GM12878 (cell line): Measurements from ENCODE around the gene PRDX3. TPM values are rescaled to one million over a fixed set of nuclear protein-coding genes. Genes with fewer than 3 reads are reported as not detected.
A peak's percentile ranks its signal among the peaks of the same experiment; 100 is the strongest.

Source experiments
- ATAC-seq: fragments of 200-7000 bp; cut with Tn5 transposase; 3 replicates; pipeline ENCODE4 v1.9.1; 2020; ENCODE audit warnings: mild to moderate bottlenecking, moderate library complexity
- BruUV-seq: library from RNA; stranded (reverse); fragments of 400-500 nt; replicated peaks from 2 replicates; lab custom pipeline; 2021; lab: Mats Ljungman, UMichigan
- CTCF ChIA-PET: fragments of 300-600 bp; sonication (Branson Sonifier 250); formaldehyde crosslinking; extraction: SDS; loops from one replicate; lab custom pipeline; 2021; ENCODE audit warnings: inconsistent platforms; lab: Yijun Ruan, JAX
- POLR2A ChIA-PET: fragments of 350-600 bp; formaldehyde crosslinking; extraction: SDS; loops from one replicate; lab custom pipeline; 2021; ENCODE audit warnings: inconsistent platforms; lab: Charles Lee
- RAD21 ChIA-PET: fragments of 300-600 bp; sonication (Branson Sonifier 250); formaldehyde crosslinking; loops from one replicate; lab custom pipeline; 2023; ENCODE audit warnings: antibody characterized with exemption; ENCODE audit not compliant: unreplicated experiment; lab: Charles Lee
- SMC1A ChIA-PET: fragments of 300-600 bp; sonication (Branson Sonifier 250); formaldehyde crosslinking; loops from one replicate; lab custom pipeline; 2023; ENCODE audit not compliant: unreplicated experiment, uncharacterized antibody; lab: Charles Lee
- DNase-seq: peaks from one replicate; pipeline ENCODE4 v3.0.0-alpha.2; 2011; ENCODE audit warnings: low read depth, low spot score
- FAIRE-seq: peaks from 3 replicates; lab custom pipeline; 2011; peaks lifted over from hg19 to GRCh38; lab: Jason Lieb, UNC
- H2AFZ ChIP-seq: 2 replicates; pipeline ENCODE4 v1.6.0; 2011; ENCODE audit warnings: low read depth, low read length, control low read depth; ENCODE audit not compliant: control insufficient read depth
- H3K27ac ChIP-seq: 2 replicates; pipeline ENCODE4 v1.5.1; 2011; ENCODE audit warnings: control low read depth; ENCODE audit not compliant: control insufficient read depth, insufficient read depth
- H3K27me3 ChIP-seq, 2 experiments: replicated peaks in 1 of 2; 2 replicates each; pipeline versions ENCODE4 v1.6.0 to v1.6.1; 2011; ENCODE audit warnings: low read length in 1 of 2; ENCODE audit not compliant: control insufficient read depth in 2 of 2, insufficient read depth in 2 of 2
- H3K36me3 ChIP-seq, 2 experiments: 2 replicates each; pipeline ENCODE4 v1.5.1; 2011; ENCODE audit warnings: low read length in 1 of 2; ENCODE audit not compliant: control insufficient read depth in 2 of 2, insufficient read depth in 2 of 2
- H3K4me1 ChIP-seq: 2 replicates; pipeline ENCODE4 v1.6.1; 2011; ENCODE audit warnings: mild to moderate bottlenecking, low read length, moderate library complexity, mixed read lengths; ENCODE audit not compliant: control insufficient read depth, insufficient read depth
- H3K4me2 ChIP-seq: 2 replicates; pipeline ENCODE4 v1.6.0; 2011; ENCODE audit warnings: control low read depth; ENCODE audit not compliant: control insufficient read depth, insufficient read depth
- H3K4me3 ChIP-seq: fragments of 200-600 bp; sonication (generic); 2 replicates; pipeline ENCODE4 v1.5.1; 2016
- H3K79me2 ChIP-seq: 2 replicates; pipeline ENCODE4 v1.6.0; 2011; ENCODE audit warnings: low read length; ENCODE audit not compliant: control insufficient read depth, insufficient read depth
- H3K9ac ChIP-seq: 2 replicates; pipeline ENCODE4 v1.8.0; 2011; ENCODE audit warnings: low read length, control low read depth, mixed read lengths; ENCODE audit not compliant: control insufficient read depth, insufficient read depth
- H3K9me3 ChIP-seq: replicated peaks from 3 replicates; pipeline ENCODE4 v1.5.1; 2011; ENCODE audit warnings: mild to moderate bottlenecking, low read length; ENCODE audit not compliant: control insufficient read depth, insufficient read depth
- H4K20me1 ChIP-seq: 2 replicates; pipeline ENCODE4 v1.6.0; 2011; ENCODE audit not compliant: control insufficient read depth, insufficient read depth
- CBX3 ChIP-seq: fragments of 200-600 bp; sonication (generic); IDR thresholded peaks from 2 replicates; pipeline ENCODE4 v1.6.1; 2016; ENCODE audit warnings: low read depth, borderline replicate concordance
- CBX5 ChIP-seq: sonication (generic); IDR thresholded peaks from 2 replicates; pipeline ENCODE4 v1.6.1; 2016; ENCODE audit warnings: low read depth, moderate library complexity, mild to moderate bottlenecking, inconsistent platforms
- CHD1 ChIP-seq: IDR thresholded peaks from 2 replicates; pipeline ENCODE4 v1.6.1; 2012; ENCODE audit warnings: low read depth, low read length, improper control_type of control experiment
- CREB1 ChIP-seq: IDR thresholded peaks from 2 replicates; pipeline ENCODE4 v1.6.1; 2012; ENCODE audit warnings: low read depth, mild to moderate bottlenecking, inconsistent platforms
- DPF2 ChIP-seq: fragments of 450-650 bp; IDR thresholded peaks from 2 replicates; pipeline ENCODE4 v1.6.1; 2017; ENCODE audit warnings: mild to moderate bottlenecking
- EED ChIP-seq: sonication (generic); IDR thresholded peaks from 2 replicates; pipeline ENCODE4 v1.6.1; 2016; ENCODE audit warnings: antibody characterized with exemption, low read depth
- FOS ChIP-seq: IDR thresholded peaks from 3 replicates; pipeline ENCODE4 v1.6.1; 2011; ENCODE audit warnings: borderline replicate concordance; ENCODE audit not compliant: insufficient read length; ENCODE audit errors: extremely low read depth
- GATAD2B ChIP-seq: fragments of 450-650 bp; conservative IDR thresholded peaks from 2 replicates; pipeline ENCODE4 v1.6.1; 2017; ENCODE audit warnings: low read depth, mild to moderate bottlenecking, moderate library complexity
- IKZF1 ChIP-seq: fragments of 450-650 bp; conservative IDR thresholded peaks from 2 replicates; pipeline ENCODE4 v1.6.1; 2017; ENCODE audit warnings: antibody characterized with exemption, mild to moderate bottlenecking
- JUNB ChIP-seq: IDR thresholded peaks from 2 replicates; pipeline ENCODE4 v1.6.1; 2016; ENCODE audit warnings: antibody characterized with exemption, mild to moderate bottlenecking
- JUND ChIP-seq: IDR thresholded peaks from 2 replicates; pipeline ENCODE4 v1.6.1; 2012; ENCODE audit warnings: low read depth, mild to moderate bottlenecking, low read length, improper control_type of control experiment, moderate library complexity
- MTA2 ChIP-seq: fragments of 450-650 bp; IDR thresholded peaks from 2 replicates; pipeline ENCODE4 v1.6.1; 2016; ENCODE audit warnings: low read depth, mild to moderate bottlenecking, moderate library complexity
- MYC ChIP-seq: IDR thresholded peaks from 2 replicates; pipeline ENCODE4 v1.6.1; 2011; ENCODE audit warnings: mild to moderate bottlenecking, low read length, moderate library complexity, inconsistent platforms; ENCODE audit not compliant: insufficient read depth, insufficient replicate concordance, insufficient read length, severe bottlenecking
- NFIC ChIP-seq: IDR thresholded peaks from 2 replicates; pipeline ENCODE4 v1.6.1; 2012; ENCODE audit warnings: low read depth, mild to moderate bottlenecking, inconsistent platforms, low read length, moderate library complexity
- PML ChIP-seq: IDR thresholded peaks from 2 replicates; pipeline ENCODE4 v1.6.1; 2012; ENCODE audit warnings: low read length, inconsistent platforms
- POU2F2 ChIP-seq: IDR thresholded peaks from 3 replicates; pipeline ENCODE4 v1.6.1; 2011; ENCODE audit warnings: low read depth, mild to moderate bottlenecking, low read length, borderline replicate concordance
- RAD51 ChIP-seq: fragments of 450-650 bp; IDR thresholded peaks from 2 replicates; pipeline ENCODE4 v1.6.1; 2016; ENCODE audit warnings: moderate library complexity, mild to moderate bottlenecking, inconsistent platforms
- RELA ChIP-seq: fragments of 450-650 bp; IDR thresholded peaks from 2 replicates; pipeline ENCODE4 v1.8.0; 2014; ENCODE audit warnings: borderline replicate concordance; ENCODE audit not compliant: partially characterized antibody
- STAT1 ChIP-seq: fragments of 450-650 bp; conservative IDR thresholded peaks from 2 replicates; pipeline ENCODE4 v1.6.1; 2014; ENCODE audit warnings: antibody characterized with exemption, mild to moderate bottlenecking
- TBL1XR1 ChIP-seq: IDR thresholded peaks from 2 replicates; pipeline ENCODE4 v1.6.1; 2012; ENCODE audit warnings: low read depth, low read length, improper control_type of control experiment
- TCF12 ChIP-seq: IDR thresholded peaks from 2 replicates; pipeline ENCODE4 v1.6.1; 2011; ENCODE audit warnings: low read depth, mild to moderate bottlenecking, low read length
- WRNIP1 ChIP-seq: IDR thresholded peaks from 2 replicates; pipeline ENCODE4 v1.6.1; 2011; ENCODE audit warnings: low read depth, low read length, improper control_type of control experiment, borderline replicate concordance
- YBX1 ChIP-seq: fragments of 450-650 bp; IDR thresholded peaks from 2 replicates; pipeline ENCODE4 v1.6.1; 2016; ENCODE audit warnings: antibody characterized with exemption
- ZBED1 ChIP-seq: IDR thresholded peaks from 2 replicates; pipeline ENCODE4 v1.6.1; 2016; ENCODE audit warnings: borderline replicate concordance
- ZNF217 ChIP-seq: fragments of 450-650 bp; IDR thresholded peaks from 2 replicates; pipeline ENCODE4 v1.6.1; 2017; ENCODE audit warnings: antibody characterized with exemption, mild to moderate bottlenecking
- WGBS: methylation state at CpG from one replicate; pipeline ENCODE4 v1.1.6; 2016; ENCODE audit warnings: low lambda C conversion rate; ENCODE audit not compliant: insufficient replicate concordance, insufficient coverage; ENCODE audit errors: missing lambda C conversion rate; 5-methylcytosine and 5-hydroxymethylcytosine counted together
- in situ Hi-C: fragments of 300-500 bp; cut with MboI; formaldehyde crosslinking; loops from 9 replicates; pipeline ENCODE4 v1.14.3; 2018; ENCODE audit warnings: mixed read lengths
- intact Hi-C: fragments of 100-400 bp; cut with micrococcal nuclease; formaldehyde crosslinking; loops from one replicate; pipeline ENCODE4 v1.14.2; 2022; ENCODE audit not compliant: unreplicated experiment
- polyA plus RNA-seq, 11 experiments: library from polyadenylated mRNA; depleted of rRNA in 4 of 11; unstranded in 6 of 11; stranded (reverse) in 5 of 11; fragments of >200 nt; fragmentation: Nextera tagmentation in 4 of 11; fragmentation: Illumina TruSeq in 1 of 11; extraction: Ambion mirVana in 4 of 11; extraction: Trizol in 1 of 11; gene quantifications; 1 replicate in 1 of 11; 2 replicates in 10 of 11; pipeline versions ENCODE4 v1.2.1 to v1.2.3, GENCODE V29; 2011 to 2016; ENCODE audit warnings: inconsistent platforms in 2 of 11, missing spikeins in 2 of 11, low read depth in 1 of 11
- total RNA-seq, 4 experiments: library from RNA; depleted of rRNA in 3 of 4; stranded (reverse); fragments of >200 nt in 3 of 4; fragmentation: Illumina TruSeq in 1 of 4; extraction: Trizol in 1 of 4; gene quantifications; 2 replicates each; pipeline versions ENCODE4 v1.2.1 to v1.2.3, GENCODE V29; 2013 to 2021
- TF ChIP-seq, protein P1 (sequence below): IDR thresholded peaks from 2 replicates; pipeline ENCODE4 v1.6.1; 2012; ENCODE audit warnings: low read length, inconsistent platforms

Gene PRDX3
- total and polyA plus RNA-seq, 10 of the 15 experiments (the other 5 are each of a cell fraction or from before 2014, with no cell fraction given): 195 to 1,431 (median 398) TPM

DNA sequence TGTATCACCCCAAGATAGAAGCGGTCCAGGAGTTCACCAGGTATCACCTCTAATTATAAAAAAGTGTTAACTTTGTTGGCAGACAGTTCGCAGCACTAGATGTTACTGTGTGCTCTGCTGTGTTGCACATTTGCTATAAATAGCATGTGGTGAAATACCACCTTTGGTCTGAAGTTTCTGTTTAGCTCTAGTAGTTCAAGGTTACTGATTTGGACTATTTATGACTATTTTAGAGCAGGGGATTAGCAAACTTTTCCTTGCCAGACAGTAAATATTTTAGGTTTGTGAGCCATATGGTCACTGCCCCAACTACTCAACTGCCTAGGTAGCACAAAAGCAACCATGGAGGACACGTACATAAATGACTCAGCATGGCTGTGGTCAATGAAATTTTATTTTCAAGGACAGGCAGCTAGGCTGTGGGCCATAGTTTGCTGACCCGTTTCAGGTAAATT lies 58.2 kb downstream of the PRDX3 start:
- Histone ChIP-seq H3K27ac (peak overlapping the region; percentile 43), H3K36me3 (no peaks in the 10 kb centered on the region; a peak in 1 of 4 replicates), H3K9me3 (no peaks in the 10 kb centered on the region), H3K79me2 (no peaks in the 10 kb centered on the region), H3K4me2 (peak overlapping the region; percentile 80), H3K27me3 (no peaks in the 10 kb centered on the region), H3K4me1 (peaks cover 16% of the 10 kb centered on the region), H3K4me3 (no peak overlapping the region; the same call in 1 of the 2 replicates), H2AFZ (no peak overlapping the region), H3K9ac (no peak overlapping the region; the same call in 1 of the 2 replicates), H4K20me1 (no peaks in the 10 kb centered on the region)
- in situ Hi-C loops (no loop called here), intact Hi-C loops (loop anchor here (5.0 kb wide), 1 partner anchor 43 kb away; no protein-coding TSS in a partner anchor)
- ChIA-PET CTCF (interaction anchor here (1.0 to 1.5 kb wide), 5 partner anchors 17 to 82 kb away, joined by 3 to 5 read pairs (median 3); partner anchors contain the start of gene DENND10), SMC1A (interaction anchor here (0.7 to 2.1 kb wide), 9 partner anchors 11 to 422 kb away, joined by 3 to 8 read pairs (median 4); partner anchors contain the start of gene EIF3A), POLR2A (interaction anchor here (0.6 to 1.9 kb wide), 2 partner anchors 18 to 430 kb away, joined by 3 to 12 read pairs; no protein-coding TSS in a partner anchor), RAD21 (interaction anchor here (0.6 to 3.1 kb wide), 7 partner anchors 10 to 38 kb away, joined by 3 to 13 read pairs (median 4); partner anchors contain the start of gene DENND10)
- BruUV-seq: TSS peak; percentile 44
- WGBS: 10% methylated on average over 4 of the region's 4 CpGs
- ATAC-seq: peak; percentile 95
- peak; percentile 98 for FAIRE-seq
- DNase-seq: peak; percentile 88
- TF ChIP-seq MYC: no peak
- TF ChIP-seq CHD1: no peak
- TF ChIP-seq TCF12: 0 out of 2 replicates have a peak, but pooled peaks have one; percentile 45
- TF ChIP-seq YBX1: no peak
- peak; percentile 91 for TF ChIP-seq NFIC
- peak; percentile 83 for TF ChIP-seq JUND
- no peak for TF ChIP-seq WRNIP1
- TF ChIP-seq DPF2: peak; percentile 85
- peak; percentile 75; the same call in 1 of the 2 replicates for TF ChIP-seq TBL1XR1
- peak; percentile 55; the same call in 1 of the 2 replicates for TF ChIP-seq CREB1
- no peak for TF ChIP-seq FOS
- TF ChIP-seq RELA: peak; percentile 48
- peak; percentile 84 for TF ChIP-seq CBX5
- peak; percentile 95 for TF ChIP-seq MTA2
- peak; percentile 90 for TF ChIP-seq JUNB
- peak; percentile 78; the same call in 1 of the 2 replicates for TF ChIP-seq ZBED1
- TF ChIP-seq STAT1: no peak
- TF ChIP-seq EED: peak; percentile 82
- TF ChIP-seq RAD51: peak; percentile 76
- peak; percentile 59 for TF ChIP-seq GATAD2B
- no peak for TF ChIP-seq CBX3
- 0 out of 3 replicates have a peak, but pooled peaks have one; percentile 48 for TF ChIP-seq POU2F2
- TF ChIP-seq, protein P1, sequence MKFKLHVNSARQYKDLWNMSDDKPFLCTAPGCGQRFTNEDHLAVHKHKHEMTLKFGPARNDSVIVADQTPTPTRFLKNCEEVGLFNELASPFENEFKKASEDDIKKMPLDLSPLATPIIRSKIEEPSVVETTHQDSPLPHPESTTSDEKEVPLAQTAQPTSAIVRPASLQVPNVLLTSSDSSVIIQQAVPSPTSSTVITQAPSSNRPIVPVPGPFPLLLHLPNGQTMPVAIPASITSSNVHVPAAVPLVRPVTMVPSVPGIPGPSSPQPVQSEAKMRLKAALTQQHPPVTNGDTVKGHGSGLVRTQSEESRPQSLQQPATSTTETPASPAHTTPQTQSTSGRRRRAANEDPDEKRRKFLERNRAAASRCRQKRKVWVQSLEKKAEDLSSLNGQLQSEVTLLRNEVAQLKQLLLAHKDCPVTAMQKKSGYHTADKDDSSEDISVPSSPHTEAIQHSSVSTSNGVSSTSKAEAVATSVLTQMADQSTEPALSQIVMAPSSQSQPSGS: peak; percentile 79
- TF ChIP-seq IKZF1: peak; percentile 91
- TF ChIP-seq PML: peak; percentile 60
- TF ChIP-seq ZNF217: peak; percentile 86
